Upper lobe of left lung (tissue), 4 donors: Measurements from ENCODE around the gene CNOT3.

Source experiments
- CTCF ChIP-seq, 6 experiments: fragments of 450-650 bp in 4 of 6; fragments of 200-600 bp in 2 of 6; sonication (generic) in 2 of 6; IDR thresholded peaks; one replicate each; pipeline ENCODE4 v1.5.1; 2016 to 2019; ENCODE audit warnings: antibody characterized with exemption in 6 of 6
- EP300 ChIP-seq, 4 donors: sonication (generic); formaldehyde crosslinking; IDR thresholded peaks; one replicate each; pipeline ENCODE4 v1.5.1; 2017; ENCODE audit warnings: antibody characterized with exemption in 4 of 4, control low read depth in 2 of 4
- POLR2A ChIP-seq, 4 donors: fragments of 450-650 bp; IDR thresholded peaks; one replicate each; pipeline ENCODE4 v1.5.1; 2016 to 2017; ENCODE audit warnings: antibody characterized with exemption in 4 of 4, mild to moderate bottlenecking in 2 of 4
- POLR2AphosphoS5 ChIP-seq, 2 donors: sonication (generic); formaldehyde crosslinking; IDR thresholded peaks; one replicate each; pipeline ENCODE4 v1.5.1; 2017; ENCODE audit warnings: antibody characterized with exemption in 2 of 2

DNA sequence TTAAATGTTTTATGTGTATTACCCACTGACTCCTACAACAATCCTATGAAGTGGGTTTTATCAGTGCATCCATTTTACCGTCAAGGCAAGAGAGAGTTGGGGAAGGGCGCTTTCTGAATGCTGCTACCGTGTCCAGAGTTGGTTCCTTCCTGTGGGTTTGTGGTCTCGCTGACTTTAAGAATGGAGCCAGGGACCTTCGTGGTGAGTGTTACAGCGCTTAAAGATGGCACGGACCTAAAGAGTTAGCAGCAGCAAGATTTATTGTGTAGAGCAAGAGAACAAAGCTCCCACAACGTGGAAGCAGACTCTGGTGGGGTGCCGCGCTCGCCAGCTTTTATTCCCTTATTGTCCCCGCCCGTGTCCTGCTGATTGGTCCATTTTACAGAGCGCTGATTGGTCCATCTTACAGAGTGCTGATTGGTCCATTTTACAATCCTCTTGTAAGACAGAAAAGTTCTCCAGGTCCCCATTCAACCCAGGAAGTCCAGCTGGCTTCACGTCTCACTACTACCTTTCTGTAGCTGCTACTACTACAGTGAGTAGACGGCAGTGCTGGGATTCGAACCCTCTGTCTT, 43.0 kb upstream of the CNOT3 start:
- TF ChIP-seq CTCF (IDR thresholded peaks at IDR 0.05) (no peak), POLR2AphosphoS5 (IDR thresholded peaks at IDR 0.05) (no peak), EP300 (IDR thresholded peaks at IDR 0.05) (no peak), POLR2A (IDR thresholded peaks at IDR 0.05) (no peak)
